Endothelial cell (in vitro differentiated cells): Measurements from ENCODE around the gene BNIP5. TPM values are rescaled to one million over a fixed set of nuclear protein-coding genes. Genes with fewer than 3 reads are reported as not detected.
"Not testable (repeated sequence)": the region's sequence is repeated elsewhere in the genome, so short reads cannot be mapped to it uniquely, and the experiment has no call there.

Source experiments
- DNase-seq: peaks from one replicate; pipeline ENCODE4 v3.0.0; 2021; ENCODE audit warnings: low spot score
- H3K27ac Mint-ChIP-seq: one replicate; pipeline ENCODE4 v1.8.0; 2021; ENCODE audit warnings: mixed read lengths, inconsistent platforms; ENCODE audit not compliant: unreplicated experiment
- H3K27me3 Mint-ChIP-seq: one replicate; pipeline ENCODE4 v1.8.0; 2021; ENCODE audit warnings: mild to moderate bottlenecking, moderate library complexity, mixed read lengths, inconsistent platforms; ENCODE audit not compliant: unreplicated experiment
- H3K36me3 Mint-ChIP-seq: one replicate; pipeline ENCODE4 v1.8.0; 2021; ENCODE audit warnings: mild to moderate bottlenecking, low read depth, mixed read lengths, inconsistent platforms; ENCODE audit not compliant: unreplicated experiment
- H3K4me1 Mint-ChIP-seq: one replicate; pipeline ENCODE4 v1.8.0; 2021; ENCODE audit warnings: mild to moderate bottlenecking, mixed read lengths, inconsistent platforms; ENCODE audit not compliant: unreplicated experiment
- H3K4me3 Mint-ChIP-seq: one replicate; pipeline ENCODE4 v1.8.0; 2021; ENCODE audit warnings: mild to moderate bottlenecking, mixed read lengths, inconsistent platforms; ENCODE audit not compliant: unreplicated experiment
- H3K9me3 Mint-ChIP-seq: one replicate; pipeline ENCODE4 v1.8.0; 2021; ENCODE audit warnings: mixed read lengths, inconsistent platforms; ENCODE audit not compliant: unreplicated experiment
- total RNA-seq: library from RNA; stranded (reverse); fragmentation: NEBNext Ultra II Directional; extraction: Animal tissue kit (Norgen Biotek cat#: 25700); gene quantifications from one replicate; pipeline ENCODE4 v1.2.1, GENCODE V29; 2021; ENCODE audit not compliant: unreplicated experiment
- TF ChIP-seq, protein P1 (sequence below): fragments of 200-600 bp; sonication (generic); IDR thresholded peaks from one replicate; pipeline ENCODE4 v1.5.0; 2021; ENCODE audit warnings: antibody characterized with exemption; ENCODE audit not compliant: unreplicated experiment

BNIP5 gene
- total RNA-seq, 1 donor from 2014 or later = not detected

DNA sequence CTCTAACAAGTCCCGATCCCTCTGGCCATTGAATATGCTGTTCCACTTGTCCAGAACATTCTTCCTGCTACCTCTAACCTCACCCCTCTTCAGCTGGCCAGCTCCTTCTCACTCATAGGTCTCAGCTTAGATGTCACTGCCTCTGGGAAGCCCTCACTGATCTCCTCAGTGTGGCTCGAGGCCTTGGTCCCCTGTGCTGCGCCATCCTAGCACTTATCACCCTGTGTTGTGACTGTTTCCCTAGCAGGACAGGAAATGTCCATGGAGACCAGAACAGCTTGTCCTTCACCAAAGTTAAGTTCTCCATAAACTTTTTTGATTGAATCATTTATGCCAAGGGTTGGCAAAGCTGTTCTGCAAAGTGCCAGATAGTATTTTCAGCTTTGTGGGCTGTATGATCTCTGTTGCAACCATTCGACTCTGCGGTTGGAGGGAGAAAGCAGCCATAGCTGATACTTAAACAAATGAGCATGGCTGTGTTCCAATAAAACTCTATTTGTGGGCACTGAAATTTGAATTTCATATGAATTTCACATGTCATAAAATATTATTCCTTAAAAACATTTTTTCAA is 6.5 kb upstream of the BNIP5 start:
- TF ChIP-seq, protein P1, sequence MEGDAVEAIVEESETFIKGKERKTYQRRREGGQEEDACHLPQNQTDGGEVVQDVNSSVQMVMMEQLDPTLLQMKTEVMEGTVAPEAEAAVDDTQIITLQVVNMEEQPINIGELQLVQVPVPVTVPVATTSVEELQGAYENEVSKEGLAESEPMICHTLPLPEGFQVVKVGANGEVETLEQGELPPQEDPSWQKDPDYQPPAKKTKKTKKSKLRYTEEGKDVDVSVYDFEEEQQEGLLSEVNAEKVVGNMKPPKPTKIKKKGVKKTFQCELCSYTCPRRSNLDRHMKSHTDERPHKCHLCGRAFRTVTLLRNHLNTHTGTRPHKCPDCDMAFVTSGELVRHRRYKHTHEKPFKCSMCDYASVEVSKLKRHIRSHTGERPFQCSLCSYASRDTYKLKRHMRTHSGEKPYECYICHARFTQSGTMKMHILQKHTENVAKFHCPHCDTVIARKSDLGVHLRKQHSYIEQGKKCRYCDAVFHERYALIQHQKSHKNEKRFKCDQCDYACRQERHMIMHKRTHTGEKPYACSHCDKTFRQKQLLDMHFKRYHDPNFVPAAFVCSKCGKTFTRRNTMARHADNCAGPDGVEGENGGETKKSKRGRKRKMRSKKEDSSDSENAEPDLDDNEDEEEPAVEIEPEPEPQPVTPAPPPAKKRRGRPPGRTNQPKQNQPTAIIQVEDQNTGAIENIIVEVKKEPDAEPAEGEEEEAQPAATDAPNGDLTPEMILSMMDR = no peak
- Mint-ChIP-seq H3K27ac (no peak overlapping the region), H3K36me3 (peaks cover 6% of the 10 kb centered on the region), H3K27me3 (peaks cover 6% of the 10 kb centered on the region), H3K9me3 (no peaks in the 10 kb centered on the region), H3K4me1 (peaks cover 11% of the 10 kb centered on the region), H3K4me3 (no peak overlapping the region)
- no peak for DNase-seq

- Mint-ChIP-seq H3K9me3 (no peaks in the 10 kb centered on the region), H3K36me3 (peaks cover 6% of the 10 kb centered on the region), H3K4me1 (peaks cover 8% of the 10 kb centered on the region), H3K27me3 (peaks cover 6% of the 10 kb centered on the region), H3K27ac (no peak overlapping the region), H3K4me3 (no peak overlapping the region)
- peak; percentile 76 for DNase-seq
- TF ChIP-seq, protein P1 = peak; percentile 93
Measured at GRCh38 chr6:36340618-36341454, 4.1 kb upstream of the BNIP5 start.

GRCh38 chr6:36340306-36340617 is 3.6 kb upstream of the BNIP5 start:
- TF ChIP-seq, protein P1 = no peak
- H3K4me3 Mint-ChIP-seq = no peak overlapping the region
- no peak for DNase-seq
- H3K9me3 Mint-ChIP-seq = no peaks in the 10 kb centered on the region
- no peak overlapping the region for H3K27ac Mint-ChIP-seq
- H3K27me3 Mint-ChIP-seq = peaks cover 6% of the 10 kb centered on the region
- peaks cover 8% of the 10 kb centered on the region for H3K4me1 Mint-ChIP-seq
- peaks cover 6% of the 10 kb centered on the region for H3K36me3 Mint-ChIP-seq

DNA sequence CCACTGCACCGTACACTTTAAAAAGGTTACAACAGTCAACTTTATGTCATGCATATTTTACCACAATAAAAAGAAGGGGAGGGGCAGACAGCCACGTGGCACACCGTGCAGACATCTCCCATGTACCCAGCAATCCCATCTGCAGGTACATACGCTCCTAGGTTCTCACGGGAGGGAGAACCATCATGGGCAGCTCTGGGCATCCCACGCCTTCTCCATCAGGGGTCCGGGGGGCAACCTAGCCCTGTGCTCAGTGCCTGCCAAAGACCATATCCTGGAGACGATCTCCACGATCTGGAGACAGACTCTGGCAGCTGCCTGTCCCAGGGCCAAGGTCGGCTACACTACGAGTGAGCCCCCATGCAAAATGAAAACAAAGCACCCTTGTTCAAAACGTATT is 2.5 kb upstream of the BNIP5 start:
- Mint-ChIP-seq H3K36me3 (peaks cover 6% of the 10 kb centered on the region), H3K9me3 (no peaks in the 10 kb centered on the region), H3K27me3 (peaks cover 9% of the 10 kb centered on the region), H3K27ac (no peak overlapping the region), H3K4me1 (peaks cover 16% of the 10 kb centered on the region), H3K4me3 (no peak overlapping the region)
- no peak for DNase-seq
- TF ChIP-seq, protein P1 = no peak

DNA sequence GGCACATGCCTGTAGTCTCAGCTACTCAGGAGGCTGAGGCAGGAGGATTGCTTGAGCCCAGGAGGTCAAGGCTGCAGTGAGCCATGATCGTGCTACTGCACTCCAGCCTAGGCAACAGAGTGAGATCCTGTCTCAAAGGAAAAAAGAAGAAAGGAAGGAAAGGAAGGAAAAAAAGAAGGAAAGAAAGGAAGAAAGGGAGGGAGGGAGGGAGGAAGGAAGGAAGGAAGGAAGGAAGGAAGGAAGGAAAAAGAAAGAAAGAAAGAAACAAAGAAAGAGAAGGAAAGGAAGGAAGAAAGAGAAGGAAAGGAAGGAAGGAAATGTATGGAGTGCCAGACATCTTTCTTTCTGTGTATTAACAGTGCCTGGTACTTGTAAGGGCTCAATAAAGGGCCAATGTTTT is 1.5 kb upstream of the BNIP5 start:
- not testable (repeated sequence) for H3K36me3 Mint-ChIP-seq, H3K27ac Mint-ChIP-seq, H3K27me3 Mint-ChIP-seq, DNase-seq, H3K9me3 Mint-ChIP-seq, H3K4me3 Mint-ChIP-seq
- peaks cover 18% of the 10 kb centered on the region for H3K4me1 Mint-ChIP-seq
